AG04450 (cell line): Measurements from ENCODE around the gene DSCAML1. TPM values are rescaled to one million over a fixed set of nuclear protein-coding genes. Genes with fewer than 3 reads are reported as not detected.

Experiments used
- CTCF ChIA-PET: fragments of 300-600, 350-600 bp; formaldehyde crosslinking; extraction: SDS; loops from one replicate; lab custom pipeline; 2022; ENCODE audit warnings: antibody characterized with exemption, inconsistent platforms; lab: Charles Lee
- POLR2A ChIA-PET: fragments of 350-600 bp; formaldehyde crosslinking; extraction: SDS; loops from one replicate; lab custom pipeline; 2021; ENCODE audit warnings: antibody characterized with exemption, inconsistent platforms; lab: Yijun Ruan, JAX
- DNase-seq: peaks from one replicate; pipeline ENCODE4 v3.0.0-alpha.2; 2011; ENCODE audit warnings: low read depth, low spot score
- H3K27ac ChIP-seq: one replicate; pipeline ENCODE4 v1.5.1; 2012; ENCODE audit warnings: low read depth, low read length, control low read depth
- H3K27me3 ChIP-seq: one replicate; pipeline ENCODE4 v1.6.0; 2012; ENCODE audit warnings: low read length; ENCODE audit not compliant: control insufficient read depth, insufficient read depth
- H3K4me3 ChIP-seq: 2 replicates; pipeline ENCODE4 v1.5.1; 2011; ENCODE audit warnings: mild to moderate bottlenecking, low read depth, low read length, control low read depth
- H3K9me3 ChIP-seq: 2 replicates; pipeline ENCODE4 v1.5.1; 2012; ENCODE audit warnings: low read length; ENCODE audit not compliant: control insufficient read depth, insufficient read depth
- CTCF ChIP-seq: IDR thresholded peaks from 2 replicates; pipeline ENCODE4 v1.5.1; 2011; ENCODE audit warnings: low read depth, low read length, control low read depth, inconsistent platforms
- polyA plus RNA-seq: library from polyadenylated mRNA; depleted of rRNA; stranded (reverse); fragments of >200 nt; gene quantifications from 2 replicates; pipeline ENCODE4 v1.2.3, GENCODE V29; 2011

The DSCAML1 gene
- polyA plus RNA-seq, 1 experiment, result not detected

- POLR2A ChIA-PET, result no interaction called here
- no peak overlapping the region for H3K27ac ChIP-seq
- no peaks in the 10 kb centered on the region for H3K9me3 ChIP-seq
- CTCF ChIA-PET, result interaction anchor here (0.6 to 3.9 kb wide), 9 partner anchors 9 to 400 kb away, joined by 3 to 17 read pairs (median 4); no protein-coding TSS in a partner anchor
- H3K4me3 ChIP-seq, result no peak overlapping the region
- peak; percentile 55 for TF ChIP-seq CTCF
- no peak for DNase-seq
- peaks cover 36% of the 10 kb centered on the region for H3K27me3 ChIP-seq
Observed at GRCh38 chr11:117443266-117444186, 353.5 kb downstream of the DSCAML1 start.

DNA sequence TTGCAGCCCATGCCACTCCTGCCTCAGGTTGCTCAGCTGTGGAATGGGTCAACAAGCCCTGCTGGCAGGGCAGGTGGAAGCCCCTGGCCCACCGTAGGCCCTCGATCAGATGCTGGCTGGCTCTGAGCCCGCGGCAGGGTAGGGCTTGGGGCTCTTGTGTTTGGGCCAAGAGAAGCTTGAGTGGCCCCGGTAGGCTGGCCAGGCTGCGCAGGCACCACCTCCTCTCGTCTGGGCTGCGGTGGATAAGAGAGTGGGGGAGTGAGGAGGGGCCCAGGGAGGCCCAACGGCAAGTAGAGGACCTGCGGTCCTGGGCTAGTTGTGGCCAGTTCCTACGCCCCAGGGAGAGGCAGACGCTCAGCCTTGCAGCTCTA, 354.2 kb downstream of the DSCAML1 start:
- DNase-seq, result no peak
- Histone ChIP-seq H3K9me3 (no peaks in the 10 kb centered on the region), H3K27me3 (peaks cover 36% of the 10 kb centered on the region), H3K27ac (no peak overlapping the region), H3K4me3 (no peak overlapping the region)
- ChIA-PET POLR2A (no interaction called here), CTCF (interaction anchor here (0.6 to 3.9 kb wide), 4 partner anchors 16 to 376 kb away, joined by 3 to 17 read pairs (median 8); no protein-coding TSS in a partner anchor)
- TF ChIP-seq CTCF, result no peak

DNA sequence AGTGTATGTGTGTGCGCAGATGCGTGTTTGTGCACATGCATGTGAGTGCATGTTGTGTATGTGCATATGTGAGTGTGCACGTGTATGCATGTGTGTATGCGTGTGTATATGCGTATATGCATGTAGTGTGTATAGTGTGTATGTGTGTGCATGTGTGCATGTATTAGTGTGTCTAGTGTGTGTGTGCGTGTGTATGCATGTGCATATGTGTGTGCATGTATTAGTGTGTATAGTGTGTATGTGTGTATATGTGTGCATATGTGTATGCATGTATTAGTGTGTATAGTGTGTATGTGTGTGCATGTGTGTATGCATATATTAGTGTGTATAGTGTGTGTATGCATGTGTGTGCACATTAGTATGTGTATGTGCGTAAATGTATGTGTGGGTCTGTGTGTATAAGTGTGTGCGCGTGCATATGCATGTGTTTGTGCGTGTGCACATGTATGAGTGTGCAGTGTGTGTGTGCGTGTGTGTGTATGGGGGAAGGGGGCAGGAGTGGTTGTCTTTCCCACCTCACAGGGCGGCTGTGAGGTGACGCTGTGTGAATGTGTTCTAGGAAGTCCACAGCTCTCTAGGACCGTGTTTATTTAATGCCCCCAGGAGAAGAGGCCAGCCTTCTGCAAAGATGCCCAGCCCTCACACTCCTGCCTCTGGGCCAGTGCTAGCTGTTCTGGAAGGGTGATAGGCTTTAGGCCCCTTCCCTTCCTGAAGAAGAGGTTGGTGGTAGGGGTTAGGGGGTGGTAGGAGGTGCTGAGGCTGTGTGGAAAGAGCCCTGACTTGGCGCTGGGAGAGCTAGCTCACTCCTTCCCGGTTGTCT, 354.8 kb downstream of the DSCAML1 start:
- H3K27me3 ChIP-seq, result peaks cover 36% of the 10 kb centered on the region
- ChIA-PET CTCF (interaction anchor here (0.6 to 3.9 kb wide), 3 partner anchors 16 to 377 kb away, joined by 3 to 17 read pairs (median 9); no protein-coding TSS in a partner anchor), POLR2A (interaction anchor here (0.6 kb wide), 1 partner anchor 18 kb away, joined by 6 read pairs; no protein-coding TSS in a partner anchor)
- H3K4me3 ChIP-seq, result no peak overlapping the region
- no peak overlapping the region for H3K27ac ChIP-seq
- no peak for DNase-seq
- TF ChIP-seq CTCF, result no peak
- no peaks in the 10 kb centered on the region for H3K9me3 ChIP-seq

DNA sequence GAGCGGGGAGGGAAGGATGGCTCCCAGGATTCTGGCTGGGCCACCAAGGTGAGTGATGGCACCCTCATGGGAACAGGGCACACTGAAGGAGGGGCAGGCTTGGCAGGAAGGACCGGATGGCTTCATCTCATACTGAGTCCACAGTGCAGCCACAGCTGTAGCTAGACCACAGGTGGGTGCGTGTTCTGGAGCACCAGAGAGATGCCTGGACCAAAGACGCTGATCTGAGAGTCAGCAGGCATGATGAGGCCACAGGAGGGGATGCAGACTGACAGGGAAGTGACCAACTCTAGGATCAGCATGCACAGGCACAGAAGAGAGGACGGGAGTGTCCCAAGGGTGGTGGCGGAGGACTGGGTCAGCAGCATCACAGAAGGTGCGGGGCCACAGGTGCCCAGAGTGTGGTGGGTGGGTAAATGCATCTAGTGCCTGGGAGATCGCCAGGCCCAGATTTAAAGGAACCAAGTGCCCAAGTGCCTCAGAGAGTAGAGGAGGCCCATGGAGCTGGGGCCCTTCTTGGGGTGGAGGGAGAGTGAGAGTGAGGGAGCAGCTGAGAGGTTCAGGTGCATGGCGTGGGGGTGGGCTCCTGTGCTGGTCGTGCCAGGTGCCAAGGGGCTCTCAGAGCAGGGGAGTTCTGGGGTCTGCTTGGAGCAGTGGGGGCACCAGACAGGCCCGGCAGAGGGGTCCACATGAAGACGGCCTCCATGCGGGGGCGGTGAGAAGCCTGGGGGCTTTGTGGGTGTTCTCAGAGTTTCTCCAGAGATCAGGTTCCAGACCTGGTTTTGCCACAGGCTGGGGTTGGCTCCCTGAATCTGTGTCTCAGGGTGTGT, 355.7 kb downstream of the DSCAML1 start:
- no peak for DNase-seq
- ChIA-PET CTCF (no interaction called here), POLR2A (no interaction called here)
- TF ChIP-seq CTCF, result no peak
- no peak overlapping the region for H3K27ac ChIP-seq
- no peaks in the 10 kb centered on the region for H3K9me3 ChIP-seq
- peaks cover 36% of the 10 kb centered on the region for H3K27me3 ChIP-seq
- no peak overlapping the region for H3K4me3 ChIP-seq
